ENCODE data around the gene GUCY1B1.
"Not testable (repeated sequence)": the region's sequence is repeated elsewhere in the genome, so short reads cannot be mapped to it uniquely, and the experiment has no call there.

The GUCY1B1 gene

DNA sequence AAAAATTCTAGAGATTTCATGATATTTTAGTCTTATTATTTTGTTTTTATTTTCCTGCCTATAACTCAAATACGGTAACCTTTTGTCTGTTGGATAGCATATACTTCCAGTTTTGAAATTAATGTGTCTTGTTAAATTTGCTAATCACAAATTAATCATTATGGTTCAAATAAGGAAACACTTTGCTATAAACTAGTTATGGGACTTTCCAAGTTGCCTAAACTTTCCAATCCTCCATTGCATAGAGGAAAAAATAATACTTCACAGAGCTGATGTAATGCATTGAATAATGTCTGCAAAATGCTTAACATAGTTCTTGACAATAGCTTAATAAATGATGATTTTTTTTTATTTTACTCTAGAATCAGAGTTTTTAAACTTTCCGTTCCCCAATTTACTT is 4.7 kb downstream of the GUCY1B1 start:
- DNase-seq = no peak

DNA sequence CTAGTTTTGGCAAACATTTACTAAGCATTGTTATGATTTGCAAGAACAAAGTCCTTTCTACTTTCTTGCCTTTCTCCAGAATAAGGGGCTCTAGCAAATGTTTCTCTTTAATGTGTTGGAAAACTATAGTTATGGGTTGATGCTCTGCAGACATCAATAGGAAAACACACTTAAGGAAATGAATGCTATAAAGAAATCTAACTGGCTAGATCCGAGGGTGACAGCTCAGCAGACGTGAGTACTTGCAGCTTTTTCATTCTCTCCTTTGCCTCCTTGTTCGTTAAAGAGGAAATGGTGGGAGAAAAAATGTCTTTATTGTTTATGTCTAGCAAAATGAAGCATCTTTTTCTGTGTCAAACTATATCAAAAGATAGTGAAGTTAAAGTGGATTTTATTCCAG is 6.3 kb downstream of the GUCY1B1 start:
- no peak for DNase-seq

- no peak for DNase-seq
Observed at GRCh38 chr4:155766622-155767021, 7.8 kb downstream of the GUCY1B1 start.

DNA sequence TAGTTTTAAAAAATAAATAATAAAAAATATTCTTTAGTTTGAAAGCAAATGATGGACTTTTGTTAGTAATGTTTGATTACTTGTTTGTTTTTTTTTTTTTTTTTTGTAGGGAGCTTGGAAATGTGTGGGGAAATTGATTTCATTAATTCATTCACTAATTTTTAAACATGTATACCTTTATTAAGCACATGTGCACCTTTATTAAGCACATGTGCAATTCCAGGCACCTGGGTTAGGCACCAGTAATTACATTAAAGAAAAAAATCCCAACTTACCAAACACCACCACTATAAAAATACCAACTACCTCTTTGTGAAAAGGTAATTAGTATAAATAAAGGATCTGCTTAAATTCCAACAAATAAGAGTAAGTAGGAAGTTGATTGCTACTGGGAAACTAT is 9.5 kb downstream of the GUCY1B1 start:
- no peak for DNase-seq

- no peak for DNase-seq
Observed at GRCh38 chr4:155769090-155769489, 10.3 kb downstream of the GUCY1B1 start.

- no peak for DNase-seq
Observed at GRCh38 chr4:155772459-155773195, 13.8 kb downstream of the GUCY1B1 start.

DNA sequence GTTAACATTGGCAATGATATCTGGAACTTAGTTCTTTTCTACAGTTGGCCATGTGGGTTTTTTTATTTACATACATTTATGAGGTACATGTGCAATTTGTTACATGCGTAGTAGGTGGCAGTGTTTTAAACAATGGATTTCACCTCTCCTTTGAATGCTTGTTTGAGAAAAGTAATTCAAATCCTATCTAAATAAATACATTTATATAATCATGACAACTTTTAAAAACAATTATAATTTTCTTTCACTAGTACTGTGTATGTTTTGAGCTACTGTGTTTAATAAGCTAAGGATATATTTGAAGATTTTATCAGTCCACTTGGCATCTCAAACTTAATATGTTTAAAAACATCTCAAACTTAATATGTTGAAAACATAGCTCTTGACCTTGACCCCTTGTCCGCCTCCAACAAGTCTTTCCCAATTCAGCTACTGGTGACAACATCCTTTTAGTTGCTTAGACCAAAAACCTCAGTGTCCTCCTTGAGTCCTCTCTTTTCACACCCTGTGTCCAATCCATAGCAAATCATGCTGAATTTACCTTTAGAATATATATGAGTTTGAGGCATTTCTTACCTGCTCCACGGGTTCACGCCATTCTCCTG is 14.5 kb downstream of the GUCY1B1 start:
- DNase-seq = no peak

- DNase-seq = no peak
Observed at GRCh38 chr4:155774033-155774432, 15.2 kb downstream of the GUCY1B1 start.

DNA sequence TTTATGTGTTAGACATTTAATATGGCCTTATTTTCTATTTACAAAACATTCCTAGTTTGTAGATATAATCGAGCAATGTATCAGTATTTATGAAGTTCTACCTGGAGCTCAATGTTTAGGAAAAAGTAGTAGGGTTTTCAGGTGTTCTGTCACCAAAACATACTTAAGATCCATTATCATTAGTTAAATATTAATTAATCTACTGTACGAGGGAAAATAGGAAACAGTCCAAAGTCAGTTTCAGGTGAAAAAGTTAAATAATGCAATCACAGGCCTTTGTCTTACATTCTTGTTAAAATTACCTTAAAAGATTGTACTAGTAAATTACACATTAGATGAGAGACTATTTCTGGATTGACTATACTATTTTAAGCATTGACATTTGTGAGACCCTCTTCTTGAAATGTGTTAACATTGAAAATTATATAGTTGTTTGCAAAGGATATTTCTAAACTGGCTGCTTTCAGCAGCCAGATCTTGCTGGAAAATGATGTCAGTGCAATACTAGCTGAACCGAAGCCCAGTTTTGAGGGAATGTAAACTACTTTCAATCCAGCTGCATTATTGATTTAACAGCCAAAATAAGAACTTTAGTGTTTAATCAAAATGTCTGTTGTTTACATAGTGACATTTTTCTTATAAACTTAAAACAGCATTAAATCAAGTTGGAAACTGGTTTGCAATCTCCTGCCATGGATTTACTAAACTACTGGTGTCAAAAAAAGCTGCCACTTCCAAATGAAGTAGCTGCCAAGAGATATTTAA is 19.3 kb downstream of the GUCY1B1 start:
- DNase-seq = no peak

DNA sequence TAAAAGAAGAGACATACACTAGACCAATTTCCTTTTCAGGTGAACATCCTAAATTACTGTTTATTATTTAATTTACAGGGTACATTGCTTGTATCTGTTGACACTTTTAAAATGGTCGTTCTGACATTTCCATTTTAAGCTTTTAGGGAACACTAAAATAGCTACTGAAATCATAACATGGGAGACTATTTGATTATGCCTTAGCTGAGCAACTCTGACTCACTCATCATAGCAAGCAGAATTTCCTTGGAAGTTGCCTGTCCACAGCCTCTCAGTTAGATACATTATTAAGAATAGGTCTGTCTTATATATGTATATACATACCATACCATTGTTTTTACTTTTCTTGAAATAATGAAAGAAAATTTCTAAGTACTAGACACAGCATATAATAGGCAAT is 22.0 kb downstream of the GUCY1B1 start:
- DNase-seq = no peak

GRCh38 chr4:155781249-155781831 is 22.5 kb downstream of the GUCY1B1 start:
- DNase-seq = no peak

GRCh38 chr4:155784637-155785036 is 25.8 kb downstream of the GUCY1B1 start:
- DNase-seq = no peak

DNA sequence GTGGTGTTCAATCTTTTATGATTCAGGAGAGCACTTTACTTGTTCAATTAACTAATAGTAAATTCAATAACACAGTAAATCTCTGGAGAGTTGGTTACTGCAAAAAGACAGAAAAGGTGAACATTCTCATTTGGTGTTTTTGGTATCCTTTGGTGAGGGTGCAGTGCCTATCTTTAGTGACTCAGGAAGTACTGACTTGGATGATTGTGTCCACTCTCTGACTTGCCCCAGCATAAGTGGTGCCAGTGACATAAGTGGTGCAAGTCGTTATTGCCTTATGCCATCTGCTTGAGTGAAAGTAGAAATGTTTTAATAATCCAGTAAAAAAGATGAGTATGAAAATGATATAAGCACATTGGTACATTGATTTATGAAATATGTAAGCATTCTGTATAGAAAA is 27.0 kb downstream of the GUCY1B1 start:
- no peak for DNase-seq

- no peak for DNase-seq
Observed at GRCh38 chr4:155787113-155787710, 28.4 kb downstream of the GUCY1B1 start.

GRCh38 chr4:155789391-155789790 is 30.6 kb downstream of the GUCY1B1 start:
- DNase-seq = no peak

DNA sequence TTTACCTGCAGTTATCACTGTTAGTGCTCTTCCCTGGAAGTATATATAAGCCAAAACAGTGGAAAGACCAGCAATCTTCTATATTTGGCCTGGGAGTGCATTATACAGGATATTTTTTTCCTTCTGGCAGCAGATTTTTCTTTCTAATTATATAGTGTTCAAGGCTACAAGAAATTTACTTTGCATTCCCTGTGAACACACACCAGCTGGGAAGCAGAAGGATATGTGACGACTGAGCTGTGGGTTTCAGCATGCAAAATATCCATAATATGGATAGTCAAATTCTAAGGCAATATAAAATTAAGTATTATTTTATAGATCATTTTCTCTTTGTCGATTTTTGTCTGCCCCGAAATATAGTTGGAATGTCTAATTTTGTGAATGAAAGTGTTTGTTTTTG is 31.2 kb downstream of the GUCY1B1 start:
- no peak for DNase-seq

DNA sequence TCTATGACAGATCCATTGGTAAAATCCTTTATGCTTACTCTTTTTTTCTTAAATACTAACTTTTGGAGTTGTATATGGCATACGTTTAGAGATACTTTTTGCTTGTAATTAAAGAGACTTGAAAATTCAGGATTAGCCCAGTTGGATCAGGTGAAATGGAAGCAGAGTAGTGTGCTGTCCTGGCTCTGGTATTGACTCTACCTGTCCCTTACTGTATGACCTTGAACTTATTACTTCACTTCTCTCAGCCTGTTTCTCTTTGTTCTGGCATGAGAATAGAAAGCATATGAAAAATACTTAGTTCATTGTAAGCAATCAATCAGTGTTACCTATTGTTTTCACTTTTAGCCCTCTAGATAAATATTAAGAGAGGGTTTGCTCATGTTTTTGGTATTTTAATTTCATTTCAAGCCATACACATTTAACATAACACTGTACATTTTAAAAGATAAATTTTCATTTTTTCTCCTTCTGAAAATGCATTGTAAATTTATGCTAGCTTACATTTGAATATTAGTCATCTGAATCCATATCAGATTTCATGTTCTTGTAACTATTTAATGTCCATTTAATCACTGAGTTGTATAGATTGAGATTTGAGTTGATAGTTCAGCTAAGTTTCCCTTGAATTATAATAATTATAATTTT is 35.9 kb downstream of the GUCY1B1 start:
- no peak for DNase-seq

- no peak for DNase-seq
Observed at GRCh38 chr4:155795991-155796390, 37.2 kb downstream of the GUCY1B1 start.

- DNase-seq = not testable (repeated sequence)
Observed at GRCh38 chr4:155797581-155797980, 38.8 kb downstream of the GUCY1B1 start.

GRCh38 chr4:155799116-155799793 is 40.4 kb downstream of the GUCY1B1 start:
- no peak for DNase-seq

DNA sequence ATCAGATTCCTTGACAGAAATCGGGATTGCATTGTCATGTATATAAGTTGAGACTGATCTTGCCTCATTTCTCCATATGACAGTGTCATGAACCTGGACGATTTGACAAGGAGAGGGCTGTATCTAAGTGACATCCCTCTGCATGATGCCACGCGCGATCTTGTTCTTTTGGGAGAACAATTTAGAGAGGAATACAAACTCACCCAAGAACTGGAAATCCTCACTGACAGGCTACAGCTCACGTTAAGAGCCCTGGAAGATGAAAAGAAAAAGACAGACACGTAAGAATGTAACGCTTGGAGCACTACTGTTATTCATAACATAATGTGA is 40.9 kb downstream of the GUCY1B1 start:
- DNase-seq = no peak

DNA sequence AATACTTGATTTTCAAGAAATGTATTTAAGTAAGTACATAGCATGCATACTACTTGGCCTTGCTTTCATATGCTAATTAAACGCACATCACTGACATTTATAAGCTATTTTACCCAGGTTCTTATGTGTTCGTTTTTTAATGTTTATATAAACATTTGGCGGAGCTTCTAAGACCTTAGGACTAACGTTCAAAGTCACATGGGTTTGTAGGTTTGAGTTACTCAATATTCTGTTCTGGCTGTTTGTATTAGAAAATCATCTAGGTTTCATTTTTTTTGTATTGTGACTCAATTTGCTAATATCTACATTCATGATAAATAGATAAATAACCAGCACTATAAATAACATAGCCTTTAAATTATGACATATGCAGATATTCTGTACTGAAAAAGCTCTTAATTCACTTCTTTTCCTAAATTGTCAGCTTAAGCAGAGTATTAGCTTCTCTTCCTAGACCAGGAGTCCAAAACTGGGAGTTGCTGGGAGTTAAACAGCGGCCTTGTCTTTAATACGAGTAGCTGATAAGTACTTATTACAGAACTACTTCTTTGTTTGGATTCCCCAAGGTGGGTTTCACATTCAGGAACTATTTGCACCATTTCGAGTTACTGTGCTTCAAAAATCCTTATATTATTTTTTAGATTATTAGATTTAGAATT is 42.0 kb downstream of the GUCY1B1 start:
- DNase-seq = no peak
